HG03520 (cell line): Measurements from ENCODE around the gene SHB.
"Not testable (repeated sequence)": the region's sequence is repeated elsewhere in the genome, so short reads cannot be mapped to it uniquely, and the experiment has no call there.

Experiments used
- ATAC-seq: cut with Tn5 transposase; IDR thresholded peaks from one replicate; pipeline ENCODE4 v1.9.1; 2021; ENCODE audit warnings: mild to moderate bottlenecking, moderate library complexity; ENCODE audit not compliant: unreplicated experiment

The SHB gene

DNA sequence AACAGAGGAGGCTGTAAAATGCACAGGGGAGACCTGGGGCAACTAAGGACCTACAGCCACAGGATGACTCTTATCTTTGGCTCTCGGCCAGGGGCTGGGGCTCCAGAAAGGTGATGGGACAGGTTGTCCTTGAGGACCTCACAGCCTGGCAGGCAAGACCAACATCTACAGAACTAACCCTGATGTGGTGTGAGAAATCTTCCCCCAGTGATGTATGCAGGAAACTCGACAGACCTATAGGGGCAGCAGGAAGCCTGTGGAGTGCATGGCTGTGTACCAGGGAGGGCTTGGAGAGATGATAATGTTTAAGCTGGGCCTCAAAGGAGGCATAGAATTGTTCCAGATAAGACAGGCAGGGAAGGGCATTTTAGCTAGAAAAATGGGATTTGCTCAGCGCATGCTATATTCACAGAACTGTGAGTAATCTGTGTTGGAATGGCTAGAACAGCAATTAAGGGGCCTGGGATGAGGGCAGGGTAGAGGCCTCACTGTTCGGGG lies 96.6 kb downstream of the SHB start:
- ATAC-seq = no peak

DNA sequence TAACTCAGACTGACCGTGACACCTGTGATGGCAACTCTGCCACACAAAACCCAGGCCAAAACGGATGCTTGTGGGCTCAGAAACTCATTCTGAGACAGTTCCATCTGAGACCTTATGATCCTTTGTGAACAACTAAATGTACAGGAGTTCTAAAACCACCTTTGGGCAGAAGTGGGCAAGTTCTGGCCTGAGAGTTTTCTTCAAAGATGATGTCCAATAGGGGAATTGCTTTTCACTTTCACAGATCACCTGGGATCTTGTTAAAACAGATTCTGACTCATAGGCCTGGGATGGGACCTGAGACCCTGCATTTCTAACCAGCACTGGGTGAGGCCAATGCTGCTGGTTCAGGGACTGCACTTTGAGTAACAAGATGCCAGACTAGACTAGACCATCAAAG lies 97.3 kb downstream of the SHB start:
- no peak for ATAC-seq

DNA sequence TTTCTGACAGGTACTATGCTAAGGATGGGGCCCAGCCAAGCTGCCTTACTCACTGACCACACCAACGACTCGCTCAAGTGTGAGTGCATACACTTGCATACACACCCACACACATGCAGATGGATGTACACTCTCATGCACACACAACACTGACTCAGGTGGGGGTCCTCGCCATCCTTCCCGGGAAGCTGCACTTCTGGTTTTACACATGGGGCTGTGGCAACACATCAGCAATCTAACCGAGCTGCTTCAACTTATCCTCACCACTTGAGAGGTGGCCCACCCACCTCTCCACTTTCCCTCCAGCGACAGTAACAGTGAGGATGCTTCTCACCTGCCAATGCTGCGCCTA lies 97.9 kb downstream of the SHB start:
- ATAC-seq = no peak

DNA sequence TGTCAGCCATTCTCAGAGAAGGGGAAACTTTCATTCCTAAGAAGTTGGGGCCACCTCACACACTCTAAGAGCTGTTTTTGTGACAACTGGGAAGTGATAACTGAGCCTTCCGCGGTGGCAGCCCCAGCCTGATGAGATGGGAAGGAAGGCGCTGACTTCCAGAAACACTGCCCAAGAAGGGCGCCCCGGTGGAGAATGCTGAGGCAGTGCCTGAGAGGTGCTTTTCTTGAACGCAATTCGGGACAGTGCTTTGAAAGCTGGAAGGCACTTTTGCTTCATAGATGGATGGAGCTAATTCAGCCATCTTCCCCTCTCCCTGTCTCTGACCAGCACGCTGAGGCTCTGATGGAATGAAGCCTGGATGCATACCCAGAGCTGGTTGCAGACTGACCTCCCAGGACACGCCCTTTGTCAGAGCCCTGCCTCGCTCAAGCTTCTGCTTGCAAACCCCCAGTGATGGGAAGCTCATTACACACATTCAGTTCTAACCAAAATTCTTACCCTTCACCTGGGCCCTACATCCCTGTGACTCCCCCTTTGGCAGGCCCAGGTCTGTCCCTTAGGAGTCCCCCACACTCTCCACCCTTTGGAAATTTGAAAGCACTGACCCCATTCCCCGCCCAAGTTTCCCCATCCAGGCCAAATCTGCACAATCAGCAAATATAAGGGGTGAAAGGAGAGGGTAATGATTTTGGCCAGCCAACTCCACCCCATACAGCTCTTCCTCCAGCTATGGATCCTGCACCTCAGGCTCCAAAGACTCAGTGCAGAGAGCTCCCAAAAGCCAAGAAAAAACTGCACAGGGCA lies 98.5 kb downstream of the SHB start:
- ATAC-seq = no peak

DNA sequence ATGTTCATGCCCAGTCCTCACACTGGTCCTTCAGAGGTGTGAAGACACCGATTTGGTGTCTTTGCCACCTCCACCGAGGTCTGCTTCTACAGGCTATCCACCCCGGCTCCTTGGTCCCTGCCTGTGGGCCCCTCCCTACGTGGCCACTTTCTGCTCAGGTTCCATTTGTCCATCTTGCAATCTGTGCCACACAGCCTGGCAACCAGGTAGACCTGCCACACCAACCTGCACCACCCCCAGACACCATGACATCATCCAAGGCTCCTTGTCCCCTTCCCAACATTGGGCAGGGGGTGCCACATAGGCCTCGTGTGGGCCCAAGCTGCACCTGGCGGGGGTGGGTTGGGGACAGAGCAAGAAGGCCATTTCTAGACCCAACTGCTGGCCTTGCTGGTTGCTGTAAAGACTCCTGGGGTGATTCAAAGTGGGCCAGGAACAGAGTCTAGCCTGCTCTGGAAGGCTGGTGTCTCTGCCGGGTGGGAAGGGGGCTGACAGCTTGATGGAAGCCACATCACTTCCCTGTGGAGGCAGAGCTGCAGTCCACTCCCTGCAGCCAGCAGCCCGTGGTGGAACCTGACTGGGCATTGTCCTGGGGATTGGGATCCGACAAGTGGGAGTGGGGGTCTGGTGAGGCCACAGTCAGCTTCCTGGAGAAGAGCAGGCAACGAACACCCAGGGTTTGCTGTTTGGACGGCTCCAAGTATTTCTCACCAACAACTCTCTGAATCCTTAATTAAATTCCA lies 99.3 kb downstream of the SHB start:
- no peak for ATAC-seq

DNA sequence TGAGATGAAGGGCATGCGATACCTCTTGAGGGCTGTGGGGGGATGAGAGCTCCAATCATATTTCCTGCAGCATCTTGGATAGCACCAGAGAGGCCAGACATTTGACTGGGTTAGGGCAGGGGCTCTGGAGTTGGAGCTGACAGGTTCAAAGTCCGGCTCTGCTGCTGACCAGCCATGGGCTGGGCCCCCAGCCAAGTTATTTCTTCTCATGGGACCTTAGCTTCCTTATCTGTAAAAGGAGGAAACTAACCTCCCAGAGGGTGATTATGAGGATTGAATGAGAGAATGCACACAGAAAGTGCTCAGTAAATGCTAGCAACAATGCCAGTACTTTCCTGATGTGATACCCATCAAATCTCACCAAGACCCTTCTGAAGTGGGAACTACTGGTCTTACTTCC lies 99.9 kb downstream of the SHB start:
- no peak for ATAC-seq

DNA sequence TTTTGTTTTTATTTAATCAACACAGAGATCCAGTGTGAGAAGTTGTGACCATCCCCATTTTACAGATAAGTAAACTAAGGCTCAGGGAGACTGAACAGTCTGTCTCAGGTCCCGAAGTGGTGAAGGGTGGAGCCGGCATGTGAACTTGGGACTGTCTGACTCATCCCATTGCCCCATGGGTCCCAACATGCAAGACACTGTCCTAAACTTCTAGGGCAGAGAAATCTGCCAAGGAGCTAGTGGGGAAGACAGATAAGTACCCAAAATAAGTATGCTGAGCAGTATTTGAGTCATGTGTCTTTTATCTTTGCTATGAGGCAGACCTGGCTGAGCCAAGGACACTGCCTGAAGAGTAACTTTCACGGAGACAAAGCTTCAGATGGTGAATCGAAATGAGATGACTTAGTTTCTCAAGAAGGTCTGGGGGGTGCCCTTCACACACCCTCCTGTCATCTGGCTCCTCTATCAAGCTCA lies 100.8 kb downstream of the SHB start:
- ATAC-seq = no peak

DNA sequence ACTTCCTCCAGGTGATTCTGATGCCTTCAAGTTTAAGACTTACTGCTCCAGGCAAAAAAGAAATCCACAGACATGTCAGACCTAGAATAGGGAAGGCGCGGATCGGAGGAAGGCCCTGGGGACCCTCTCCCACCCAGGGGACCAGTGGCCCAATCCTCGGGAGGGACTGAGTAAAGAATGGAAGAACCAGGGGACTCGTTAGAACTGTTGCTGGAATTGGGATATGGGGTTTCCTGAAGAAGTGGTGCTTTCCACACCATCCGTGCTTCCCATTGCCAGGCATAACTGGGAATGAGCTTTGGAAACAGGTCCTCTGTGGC lies 101.3 kb downstream of the SHB start:
- ATAC-seq = no peak

DNA sequence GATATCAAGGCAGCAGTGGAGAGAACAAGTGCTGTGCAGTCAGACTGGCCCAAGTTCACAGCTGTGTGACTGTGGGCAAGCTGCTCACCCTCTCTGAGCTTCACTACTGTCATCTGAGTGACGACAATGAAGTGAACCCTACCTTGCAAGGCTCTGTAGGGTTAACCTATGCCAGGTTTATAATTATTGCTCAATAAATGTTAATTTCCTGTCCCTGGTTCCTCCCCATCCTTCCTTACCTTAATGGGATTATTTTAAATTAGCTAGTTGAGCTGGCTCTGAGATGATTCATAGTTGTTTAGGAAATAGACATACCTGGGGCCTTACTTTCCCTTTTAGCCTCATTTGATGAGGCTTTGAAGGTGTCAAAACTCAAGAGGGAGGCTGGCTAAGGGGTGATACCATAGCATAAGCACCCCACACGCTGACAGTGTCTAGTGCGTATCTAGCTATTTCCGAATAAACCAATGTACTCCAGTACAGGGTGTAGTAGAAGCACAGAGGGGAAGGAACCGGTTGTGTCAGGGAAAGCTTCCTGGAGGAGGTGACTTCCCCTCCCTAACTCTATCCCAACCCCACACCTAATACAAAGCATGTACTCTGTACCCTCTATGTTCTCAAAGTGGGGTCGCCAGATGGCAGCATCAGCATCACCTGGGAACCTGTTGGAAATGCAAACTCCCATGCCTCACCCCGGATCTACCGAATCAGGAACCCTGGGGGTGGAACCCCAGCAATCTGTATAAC lies 101.8 kb downstream of the SHB start:
- ATAC-seq = no peak

DNA sequence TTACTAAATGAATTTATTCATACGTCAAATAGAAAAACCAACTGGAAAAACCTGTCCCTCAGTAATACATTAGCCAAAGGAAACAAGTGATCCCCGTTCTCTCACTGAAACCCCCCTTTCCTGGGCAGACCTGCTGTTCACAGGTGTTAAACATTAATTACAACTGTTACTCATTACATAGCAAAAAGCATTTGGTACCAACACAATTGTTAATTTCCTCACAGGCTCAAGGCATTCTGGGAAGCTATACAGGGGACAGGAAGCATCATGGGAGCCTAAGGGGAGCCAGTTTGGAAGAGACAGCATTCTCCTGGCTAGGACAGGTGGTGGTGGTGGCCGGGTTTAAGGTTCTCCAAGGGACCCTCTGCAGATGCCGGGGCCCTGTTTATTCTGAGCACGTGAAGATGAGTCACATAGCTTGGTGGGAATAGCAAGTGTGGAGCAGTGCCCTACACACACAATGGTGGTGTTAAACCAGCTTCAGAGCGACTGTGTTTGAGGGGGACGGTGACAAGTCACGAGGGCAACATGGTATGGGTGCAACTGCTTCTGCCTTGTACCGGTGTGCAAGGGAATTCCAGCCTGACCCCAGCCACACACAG lies 102.5 kb downstream of the SHB start:
- ATAC-seq = no peak

DNA sequence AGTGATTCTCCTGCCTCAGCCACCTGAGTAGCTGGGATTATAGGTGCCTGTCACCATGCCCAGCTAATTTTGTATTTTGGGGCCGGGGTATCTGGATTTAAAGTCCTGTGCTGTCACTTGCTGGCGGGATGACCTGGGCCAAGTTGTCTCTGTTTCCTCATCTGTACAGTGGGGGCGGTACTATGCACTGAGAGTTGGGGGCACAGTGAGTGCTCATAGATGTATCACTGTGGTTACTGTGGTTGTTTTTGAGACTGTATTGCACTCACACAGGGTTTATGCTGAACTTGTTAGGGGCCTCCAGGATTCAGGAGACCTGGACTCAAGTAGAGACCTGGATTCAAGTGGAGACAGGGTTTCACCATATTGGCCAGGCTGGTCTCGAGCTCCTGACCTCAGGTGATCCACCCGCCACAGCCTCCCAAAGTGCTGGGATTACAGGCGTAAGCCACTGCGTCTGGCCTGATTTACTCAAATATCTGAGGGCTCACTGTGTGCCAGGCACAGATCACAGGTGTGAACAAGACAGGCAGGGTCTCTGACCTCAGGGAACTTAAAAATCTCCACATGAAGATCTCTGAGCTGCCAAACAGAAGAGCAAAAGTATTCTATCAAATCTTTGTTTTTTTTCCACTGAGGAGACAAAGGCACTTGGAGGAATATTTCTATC lies 103.2 kb downstream of the SHB start:
- not testable (repeated sequence) for ATAC-seq

DNA sequence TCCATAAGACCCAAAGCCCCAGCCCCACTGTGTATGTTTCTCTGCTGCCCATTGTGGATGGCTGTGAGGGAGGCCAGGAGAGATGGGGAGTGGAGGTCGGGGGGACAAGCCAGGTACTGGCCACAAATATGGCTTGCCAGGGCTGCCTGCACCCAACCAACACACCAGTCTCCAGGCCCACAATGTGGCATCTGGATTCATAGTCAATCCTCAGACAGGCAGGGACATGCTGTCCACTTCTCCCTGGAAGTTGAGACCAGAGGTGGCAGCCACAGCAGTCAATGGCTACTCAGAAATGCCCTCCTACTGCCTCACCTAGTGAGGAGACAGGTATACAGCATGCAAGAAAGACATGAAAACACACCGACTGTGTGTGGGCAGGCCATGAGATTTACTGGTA lies 103.9 kb downstream of the SHB start:
- no peak for ATAC-seq

DNA sequence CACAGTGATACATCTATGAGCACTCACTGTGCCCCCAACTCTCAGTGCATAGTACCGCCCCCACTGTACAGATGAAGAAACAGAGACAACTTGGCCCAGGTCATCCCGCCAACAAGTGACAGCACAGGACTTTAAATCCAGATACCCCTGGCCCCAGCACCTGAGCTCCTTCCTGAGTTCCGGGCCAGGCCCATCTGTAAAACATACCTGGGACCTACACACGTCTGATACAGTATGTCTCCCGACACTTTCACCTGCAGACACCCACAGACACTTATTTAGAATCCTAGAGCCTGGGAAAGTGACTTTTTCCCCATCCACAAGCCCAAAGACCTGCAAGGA lies 104.3 kb downstream of the SHB start:
- no peak for ATAC-seq

DNA sequence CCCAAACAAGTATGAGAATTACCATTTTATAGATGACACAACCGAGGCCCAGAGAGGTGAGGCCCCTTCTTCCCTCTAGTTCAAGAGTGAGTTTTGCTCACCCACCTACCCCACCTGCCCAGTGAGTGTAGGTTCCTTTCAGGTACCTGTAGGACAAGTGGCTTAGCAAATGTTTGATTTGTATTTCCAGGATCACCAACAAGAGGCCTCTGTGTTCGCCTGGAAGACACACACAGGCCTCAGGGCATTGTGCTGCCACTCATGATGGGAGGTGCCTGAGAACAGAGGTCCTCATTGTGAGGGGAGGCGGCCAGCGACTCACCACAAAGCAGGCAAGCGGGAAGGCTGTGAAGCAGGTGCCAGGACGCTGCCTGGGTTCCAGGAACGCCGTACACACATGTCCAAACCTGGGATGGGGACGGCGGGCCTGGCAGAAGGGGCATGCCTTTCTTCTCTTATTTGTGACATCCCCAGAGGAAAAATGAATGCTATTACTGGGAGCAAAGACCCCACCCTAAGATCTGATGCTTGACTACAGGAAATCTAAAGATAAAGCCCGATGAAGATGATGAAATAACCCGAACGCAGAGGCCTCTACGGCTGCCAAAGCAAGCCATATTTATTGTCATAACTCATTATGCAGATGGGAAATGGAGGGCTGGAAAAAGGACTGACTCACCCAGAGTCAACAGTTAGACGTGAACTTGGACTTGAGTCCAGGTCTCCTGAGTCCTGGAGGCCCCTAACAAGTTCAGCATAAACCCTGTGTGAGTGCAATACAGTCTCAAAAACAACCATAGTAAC lies 104.9 kb downstream of the SHB start:
- no peak for ATAC-seq

DNA sequence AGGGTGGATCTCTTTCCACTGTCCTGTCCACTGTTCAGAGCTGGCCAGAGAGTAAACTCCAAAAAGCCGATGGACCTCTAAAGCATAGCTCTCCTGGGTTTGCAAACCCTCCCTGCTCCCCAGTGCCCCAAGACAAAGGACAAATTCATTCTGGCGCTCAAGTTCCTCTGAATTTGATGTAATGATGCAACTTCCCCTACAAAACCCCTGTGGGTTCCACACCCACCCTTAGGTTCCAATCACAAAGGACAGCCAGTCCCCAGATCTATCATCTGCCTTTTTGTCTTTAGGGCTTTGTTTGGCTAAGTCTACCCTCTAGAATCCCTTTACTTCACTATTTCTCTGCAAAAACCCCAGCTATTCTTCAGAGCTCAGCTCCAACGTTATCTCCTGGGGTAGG lies 107.7 kb downstream of the SHB start:
- ATAC-seq = no peak

DNA sequence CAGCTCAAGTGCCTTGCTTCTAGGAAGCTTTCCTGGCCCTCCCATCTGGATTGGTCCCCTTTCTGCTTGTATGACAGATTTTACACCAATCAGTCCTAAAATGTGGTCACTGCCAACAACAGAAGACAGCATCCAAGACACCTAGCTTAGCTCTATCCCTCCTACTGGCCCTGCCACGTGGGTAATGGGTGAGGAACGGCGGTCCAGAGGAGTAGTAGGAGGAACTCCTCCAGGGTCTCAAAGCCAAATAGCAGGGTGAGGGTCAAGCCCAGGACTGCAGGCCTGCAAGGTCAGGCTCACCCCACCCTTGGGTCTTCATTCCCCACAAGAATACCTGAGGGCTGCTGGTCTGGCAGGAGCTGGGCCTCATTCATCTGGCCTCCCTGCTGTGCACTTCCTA lies 108.4 kb downstream of the SHB start:
- ATAC-seq = no peak

DNA sequence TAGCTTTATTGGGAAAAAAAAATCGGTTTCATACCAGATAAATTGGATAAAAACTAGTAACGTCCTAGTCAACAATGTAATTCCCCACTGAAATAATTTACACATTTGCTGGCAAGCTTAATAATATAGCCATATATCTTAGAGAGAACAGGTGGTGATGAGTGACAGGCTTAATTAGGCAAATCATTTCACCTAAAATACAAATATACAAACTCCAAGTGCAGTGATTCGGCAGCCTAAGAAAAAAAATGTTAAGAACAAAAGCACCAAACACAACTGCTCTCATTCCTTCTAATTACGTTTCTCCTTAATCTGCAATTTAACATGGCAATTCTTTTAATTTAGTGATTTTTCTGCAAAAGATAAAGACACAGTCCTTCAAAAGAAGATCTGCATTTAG lies 109.1 kb downstream of the SHB start:
- no peak for ATAC-seq

DNA sequence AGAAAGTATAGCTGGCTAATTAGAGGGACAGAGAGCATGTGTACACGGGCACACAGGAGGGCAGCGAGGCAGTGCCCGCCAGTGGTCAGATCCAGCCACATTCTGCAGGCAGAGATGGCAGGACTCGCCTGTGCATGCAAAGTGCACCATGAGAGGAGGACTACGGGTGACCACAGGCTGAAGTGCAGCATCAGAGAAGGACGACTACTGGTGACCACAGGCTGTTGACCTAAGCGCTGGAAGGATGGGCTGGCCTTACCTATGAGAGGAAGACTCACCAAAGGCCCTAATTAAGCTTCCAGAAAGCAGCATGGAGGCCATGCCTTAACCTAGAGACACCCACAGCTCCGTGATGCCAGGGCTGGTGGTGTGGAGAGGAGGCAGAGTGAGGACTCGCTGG lies 110.9 kb downstream of the SHB start:
- ATAC-seq = no peak

DNA sequence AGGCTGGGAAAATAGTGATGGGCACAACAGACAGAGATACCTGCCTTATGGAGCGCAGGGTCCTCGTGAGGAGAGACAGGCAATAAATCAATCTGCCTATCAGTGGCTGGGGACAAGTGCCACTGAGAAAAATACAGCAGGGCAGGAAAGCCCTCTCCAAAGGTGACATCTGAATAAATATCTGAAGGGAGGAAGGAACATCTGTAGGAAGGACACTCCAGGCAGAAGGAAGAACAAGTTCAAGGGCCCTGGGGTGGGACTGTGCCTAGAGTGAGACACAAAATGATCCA lies 111.4 kb downstream of the SHB start:
- ATAC-seq = no peak

DNA sequence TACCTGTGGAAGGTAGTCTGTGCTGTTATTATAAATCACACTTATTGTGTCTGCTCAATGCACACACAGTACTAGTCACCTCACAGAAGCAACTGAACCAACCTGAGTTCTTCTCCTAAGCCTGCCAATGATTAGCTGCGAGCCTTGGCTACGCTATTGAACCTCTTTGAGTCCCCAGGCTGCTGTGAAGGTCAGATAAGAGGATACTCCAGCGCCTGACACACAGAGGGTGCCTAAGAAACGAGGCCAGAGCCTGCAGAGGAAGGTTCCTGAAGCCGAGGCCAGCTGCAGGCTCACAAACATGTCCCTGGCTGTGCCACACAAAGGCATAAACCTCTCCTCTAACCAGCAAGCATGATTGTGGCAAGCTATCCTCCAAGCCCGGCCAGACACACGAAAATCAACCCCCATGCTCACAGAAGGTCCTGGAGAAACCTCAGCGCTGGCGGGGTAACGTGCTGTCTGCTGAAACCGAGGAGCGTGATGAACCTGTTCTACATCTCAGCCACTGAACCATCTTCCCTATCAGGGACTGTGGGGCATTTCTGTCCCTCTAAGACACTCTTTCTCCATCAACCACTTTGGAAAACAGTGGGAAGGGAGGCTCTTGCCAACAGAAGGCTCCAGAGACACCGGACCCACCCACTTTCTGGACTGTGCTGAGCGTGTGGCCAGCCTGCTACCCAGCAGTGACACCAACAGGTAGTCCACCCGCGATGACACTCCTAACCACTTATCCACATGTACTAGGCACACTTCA lies 111.9 kb downstream of the SHB start:
- ATAC-seq = no peak
